ENCODE data around the gene ITIH5. TPM values are rescaled to one million over a fixed set of nuclear protein-coding genes. Genes with fewer than 3 reads are reported as not detected.
"Not testable (repeated sequence)": the region's sequence is repeated elsewhere in the genome, so short reads cannot be mapped to it uniquely, and the experiment has no call there.

The ITIH5 gene
- total RNA-seq, 4 donors from 2014 or later, result 24.9 to 68.1 (median 39.0) TPM

DNA sequence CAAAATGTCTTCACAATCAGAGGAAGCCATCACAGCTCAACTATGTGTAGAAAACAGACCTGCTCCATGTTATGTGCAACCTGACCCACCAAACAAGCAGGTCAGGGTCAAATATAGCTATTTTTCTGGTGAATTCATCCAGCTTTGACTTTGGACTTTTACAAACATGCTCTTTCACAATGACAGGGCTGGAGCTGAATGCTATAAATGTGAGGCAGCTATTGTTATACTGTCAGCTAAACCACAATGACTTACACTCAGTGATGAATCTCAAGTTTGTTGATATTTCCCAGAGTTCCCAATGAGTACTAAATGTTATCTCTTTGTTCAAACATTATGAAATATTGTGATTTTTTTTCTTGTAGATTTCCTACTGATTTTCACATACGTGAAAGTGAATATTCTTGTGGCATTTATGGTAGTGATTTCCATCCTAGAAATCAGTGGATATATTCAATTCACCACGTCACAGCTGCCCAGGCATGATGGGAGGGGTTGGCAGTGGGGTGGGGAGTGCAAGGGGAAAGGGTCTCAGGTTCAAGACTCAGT lies 33.9 kb upstream of the ITIH5 start:
- no peak for TF ChIP-seq POLR2A (IDR thresholded peaks at IDR 0.05; ENCODE audit: low read depth)
- TF ChIP-seq POLR2AphosphoS5 (IDR thresholded peaks at IDR 0.05), result no peak
- TF ChIP-seq, protein P1, sequence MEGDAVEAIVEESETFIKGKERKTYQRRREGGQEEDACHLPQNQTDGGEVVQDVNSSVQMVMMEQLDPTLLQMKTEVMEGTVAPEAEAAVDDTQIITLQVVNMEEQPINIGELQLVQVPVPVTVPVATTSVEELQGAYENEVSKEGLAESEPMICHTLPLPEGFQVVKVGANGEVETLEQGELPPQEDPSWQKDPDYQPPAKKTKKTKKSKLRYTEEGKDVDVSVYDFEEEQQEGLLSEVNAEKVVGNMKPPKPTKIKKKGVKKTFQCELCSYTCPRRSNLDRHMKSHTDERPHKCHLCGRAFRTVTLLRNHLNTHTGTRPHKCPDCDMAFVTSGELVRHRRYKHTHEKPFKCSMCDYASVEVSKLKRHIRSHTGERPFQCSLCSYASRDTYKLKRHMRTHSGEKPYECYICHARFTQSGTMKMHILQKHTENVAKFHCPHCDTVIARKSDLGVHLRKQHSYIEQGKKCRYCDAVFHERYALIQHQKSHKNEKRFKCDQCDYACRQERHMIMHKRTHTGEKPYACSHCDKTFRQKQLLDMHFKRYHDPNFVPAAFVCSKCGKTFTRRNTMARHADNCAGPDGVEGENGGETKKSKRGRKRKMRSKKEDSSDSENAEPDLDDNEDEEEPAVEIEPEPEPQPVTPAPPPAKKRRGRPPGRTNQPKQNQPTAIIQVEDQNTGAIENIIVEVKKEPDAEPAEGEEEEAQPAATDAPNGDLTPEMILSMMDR (IDR thresholded peaks at IDR 0.05), result no peak
- TF ChIP-seq EP300 (IDR thresholded peaks at IDR 0.05), result no peak
- H3K27ac ChIP-seq (replicated peaks in 1 of 4), result no peak overlapping the region
- H3K9me3 ChIP-seq, result no peaks in the 10 kb centered on the region
- H3K27me3 ChIP-seq, result peaks cover 0 to 31% (median 0%) of the 10 kb centered on the region in 4 donors
- intact Hi-C loops (cut with DNase I), result no loop called here
- no peak for DNase-seq (ENCODE audit: extremely low spot score)
- WGBS, result 50% methylated on average over 2 of the region's 2 CpGs
- no peaks in the 10 kb centered on the region for H3K36me3 ChIP-seq
- peaks cover 5 to 16% (median 12%) of the 10 kb centered on the region in 4 donors for H3K4me1 ChIP-seq
- no peak overlapping the region for H3K4me3 ChIP-seq

DNA sequence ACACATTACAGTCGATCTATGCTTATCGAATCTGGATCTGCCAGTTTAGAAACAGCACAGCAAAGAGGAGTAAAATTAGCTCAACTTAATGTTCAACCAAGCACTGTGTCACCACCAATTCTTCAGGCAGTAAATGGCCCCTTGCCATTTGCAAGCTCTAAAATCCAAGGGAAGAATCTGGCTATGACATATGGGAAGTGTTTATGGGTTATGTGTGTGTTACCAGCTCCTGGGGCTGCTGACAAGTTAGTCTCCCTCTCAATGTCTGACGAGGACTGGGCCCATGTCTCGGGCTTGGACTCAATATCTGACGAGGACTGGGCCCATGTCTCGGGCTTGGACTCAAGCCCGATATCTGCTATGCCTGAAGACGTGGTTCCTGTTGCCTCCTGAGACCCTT lies 30.7 kb upstream of the ITIH5 start:
- peaks cover 0 to 12% (median 0%) of the 10 kb centered on the region in 4 donors for H3K27me3 ChIP-seq
- TF ChIP-seq POLR2AphosphoS5 (IDR thresholded peaks at IDR 0.05) (no peak), EP300 (IDR thresholded peaks at IDR 0.05) (no peak), POLR2A (IDR thresholded peaks at IDR 0.05; ENCODE audit: low read depth) (no peak)
- TF ChIP-seq, protein P1 (IDR thresholded peaks at IDR 0.05), result no peak

DNA sequence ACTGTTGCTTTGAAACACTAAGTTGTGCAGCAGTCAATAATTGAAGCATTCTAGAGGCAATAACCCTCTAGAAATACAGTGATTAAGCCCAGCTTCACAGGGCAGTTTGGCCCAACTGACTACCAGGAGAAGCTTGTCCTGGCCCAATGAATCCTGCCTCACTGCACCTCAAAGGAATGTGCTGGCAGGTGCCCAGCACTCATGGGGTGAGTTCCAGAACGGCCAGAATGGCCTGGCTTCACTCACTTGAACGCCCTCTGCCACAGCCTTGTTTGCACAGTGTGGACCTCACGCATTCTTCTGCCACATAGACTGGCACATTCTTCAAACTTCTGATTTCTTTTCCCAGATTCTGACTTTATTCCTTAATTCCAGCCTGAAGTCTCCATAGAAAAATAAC lies 29.8 kb upstream of the ITIH5 start:
- WGBS, result 53% methylated on average over 3 of the region's 3 CpGs
- intact Hi-C loops (cut with DNase I), result no loop called here
- no peak for DNase-seq (ENCODE audit: extremely low spot score)
- H3K4me3 ChIP-seq, result no peak overlapping the region
- H3K4me1 ChIP-seq, result peaks cover 5 to 16% (median 12%) of the 10 kb centered on the region in 4 donors
- peaks cover 0 to 3% (median 0%) of the 10 kb centered on the region in 4 donors for H3K27me3 ChIP-seq
- H3K27ac ChIP-seq (replicated peaks in 1 of 4), result peak overlapping the region in 1 of 4 donors; percentile 2
- TF ChIP-seq EP300 (IDR thresholded peaks at IDR 0.05), result no peak
- TF ChIP-seq POLR2A (IDR thresholded peaks at IDR 0.05; ENCODE audit: low read depth), result no peak
- TF ChIP-seq POLR2AphosphoS5 (IDR thresholded peaks at IDR 0.05), result peak; percentile 11 to 44
- TF ChIP-seq, protein P1 (IDR thresholded peaks at IDR 0.05), result no peak
- H3K9me3 ChIP-seq, result peaks cover 0 to 5% (median 0%) of the 10 kb centered on the region in 4 donors
- no peaks in the 10 kb centered on the region for H3K36me3 ChIP-seq

More for the DNA sequence above, 30.7 kb upstream of the ITIH5 start:
- no peak overlapping the region for H3K4me3 ChIP-seq
- intact Hi-C loops (cut with DNase I), result no loop called here
- no peaks in the 10 kb centered on the region for H3K36me3 ChIP-seq
- H3K4me1 ChIP-seq, result peaks cover 5 to 16% (median 12%) of the 10 kb centered on the region in 4 donors
- H3K9me3 ChIP-seq, result peaks cover 0 to 1% (median 0%) of the 10 kb centered on the region in 4 donors
- WGBS, result 86% methylated on average over 8 of the region's 8 CpGs
- H3K27ac ChIP-seq (replicated peaks in 1 of 4), result no peak overlapping the region
- DNase-seq (ENCODE audit: extremely low spot score), result no peak

DNA sequence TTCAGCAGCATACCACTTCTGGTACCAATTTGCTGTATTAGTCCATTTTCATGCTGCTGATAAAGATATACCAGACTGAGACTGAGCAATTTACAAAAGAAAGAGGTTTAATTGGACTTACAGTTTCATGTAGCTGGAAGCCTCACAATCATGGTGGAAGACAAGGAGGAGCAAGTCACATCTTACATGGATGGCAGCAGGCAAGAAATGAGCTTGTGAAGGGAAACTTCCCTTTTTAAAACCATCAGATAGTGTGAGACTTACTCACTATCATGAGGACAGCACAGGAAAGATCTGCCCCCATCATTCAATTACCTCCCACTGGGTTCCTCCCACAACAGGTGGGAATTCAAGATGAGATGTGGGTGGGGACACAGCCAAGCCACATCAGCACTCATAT lies 26.4 kb upstream of the ITIH5 start:
- H3K27ac ChIP-seq (replicated peaks in 1 of 4); intact Hi-C loops (cut with DNase I); H3K4me3 ChIP-seq; H3K27me3 ChIP-seq; H3K36me3 ChIP-seq; DNase-seq (ENCODE audit: extremely low spot score); H3K9me3 ChIP-seq: not testable (repeated sequence)
- H3K4me1 ChIP-seq, result peaks cover 5 to 16% (median 12%) of the 10 kb centered on the region in 4 donors

DNA sequence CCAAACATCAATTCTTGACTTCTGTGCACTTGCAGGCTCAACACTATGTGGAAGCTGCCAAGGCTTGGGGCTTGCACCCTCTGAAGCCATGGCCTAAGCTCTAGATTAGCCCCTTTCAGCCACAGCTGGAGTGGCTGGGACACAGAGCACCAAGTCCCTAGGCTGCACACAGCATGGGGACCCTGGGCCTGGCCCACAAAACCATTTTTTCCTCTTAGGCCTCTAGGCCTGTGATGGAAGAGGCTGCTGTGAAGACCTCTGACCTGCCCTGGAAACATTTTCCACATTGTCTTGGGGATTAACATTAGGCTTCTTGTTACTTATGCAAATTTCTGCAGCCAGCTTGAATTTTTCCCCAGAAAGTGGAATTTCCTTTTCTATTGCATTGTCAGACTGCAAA lies 25.6 kb upstream of the ITIH5 start:
- peaks cover 5 to 13% (median 10%) of the 10 kb centered on the region in 4 donors for H3K4me1 ChIP-seq
- H3K4me3 ChIP-seq; H3K27me3 ChIP-seq; H3K27ac ChIP-seq (replicated peaks in 1 of 4); DNase-seq (ENCODE audit: extremely low spot score); H3K36me3 ChIP-seq; H3K9me3 ChIP-seq; intact Hi-C loops (cut with DNase I): not testable (repeated sequence)

DNA sequence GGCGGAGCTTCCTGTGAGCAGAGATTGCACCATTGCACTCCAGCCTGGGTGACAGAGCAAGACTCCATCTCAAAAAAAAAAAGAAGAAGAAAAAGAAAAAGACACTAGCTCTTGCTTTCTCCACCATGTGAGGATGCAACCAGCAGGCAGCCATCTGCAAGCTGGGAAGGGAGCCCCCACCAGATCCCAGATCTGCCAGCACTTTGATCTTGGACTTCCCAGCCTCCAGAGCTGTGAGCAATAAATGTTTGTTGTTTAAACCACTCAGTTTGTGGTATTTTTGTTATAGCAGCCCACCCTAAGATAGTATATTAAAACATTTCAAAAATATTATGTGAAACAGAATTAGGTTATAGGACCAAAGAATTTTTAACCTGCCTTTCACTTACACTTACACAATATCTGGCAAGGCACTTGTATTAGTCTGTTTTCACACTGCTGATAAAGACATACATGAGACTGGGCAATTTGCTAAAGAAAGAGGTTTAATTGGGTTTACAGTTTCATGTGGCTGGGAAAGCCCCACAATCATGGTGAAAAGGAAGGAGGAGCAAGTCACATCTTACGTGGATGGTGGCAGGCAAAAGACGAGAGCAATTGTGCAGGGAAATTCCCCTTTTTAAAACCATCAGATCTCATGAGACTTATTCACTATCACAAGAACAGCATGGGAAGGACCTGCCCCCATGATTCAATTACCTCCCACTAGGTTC lies 24.3 kb upstream of the ITIH5 start:
- H3K27ac ChIP-seq (replicated peaks in 1 of 4); DNase-seq (ENCODE audit: extremely low spot score); H3K36me3 ChIP-seq; H3K4me1 ChIP-seq; H3K27me3 ChIP-seq; H3K4me3 ChIP-seq; intact Hi-C loops (cut with DNase I); H3K9me3 ChIP-seq: not testable (repeated sequence)
- 80% methylated on average over 3 of the region's 3 CpGs for WGBS
